SKM-1 (cell line): ENCODE data around the gene PROS1.
"Not testable (repeated sequence)": the region's sequence is repeated elsewhere in the genome, so short reads cannot be mapped to it uniquely, and the experiment has no call there.

Experiments used
- DNase-seq: peaks from one replicate; lab custom pipeline; 2025; ENCODE audit not compliant: unreplicated experiment; lab: John Stamatoyannopoulos, UW

PROS1 gene

GRCh38 chr3:93969997-93970396, 3.7 kb downstream of the PROS1 start:
- DNase-seq: no peak

- no peak for DNase-seq
Observed at GRCh38 chr3:93969443-93969842, 4.3 kb downstream of the PROS1 start.

- not testable (repeated sequence) for DNase-seq
Observed at GRCh38 chr3:93965106-93965505, 8.6 kb downstream of the PROS1 start.

- no peak for DNase-seq
Observed at GRCh38 chr3:93962798-93963197, 10.9 kb downstream of the PROS1 start.

DNA sequence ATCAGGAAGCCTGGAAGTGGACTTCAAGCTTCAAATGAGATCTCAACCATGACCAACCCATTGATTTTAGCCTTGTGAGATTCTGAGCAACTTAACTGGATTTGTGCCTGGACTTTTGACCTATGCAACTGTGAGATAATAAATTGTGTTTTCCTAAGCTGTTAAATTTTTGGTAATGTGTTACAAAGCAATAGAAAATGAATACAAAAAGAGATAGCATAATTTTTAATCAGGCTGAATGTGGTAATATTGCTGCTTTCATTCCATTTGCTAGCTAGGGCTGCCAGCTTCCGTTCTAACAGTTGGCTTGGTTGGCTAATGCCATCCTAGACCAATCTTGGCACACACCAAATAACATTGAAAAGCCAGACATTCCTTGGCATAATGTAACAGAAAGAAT, 12.2 kb downstream of the PROS1 start:
- DNase-seq: no peak

- DNase-seq: no peak
Observed at GRCh38 chr3:93961026-93961425, 12.7 kb downstream of the PROS1 start.

GRCh38 chr3:93949958-93950357, 23.7 kb downstream of the PROS1 start:
- not testable (repeated sequence) for DNase-seq

GRCh38 chr3:93937485-93937884, 36.2 kb downstream of the PROS1 start:
- DNase-seq: not testable (repeated sequence)

DNA sequence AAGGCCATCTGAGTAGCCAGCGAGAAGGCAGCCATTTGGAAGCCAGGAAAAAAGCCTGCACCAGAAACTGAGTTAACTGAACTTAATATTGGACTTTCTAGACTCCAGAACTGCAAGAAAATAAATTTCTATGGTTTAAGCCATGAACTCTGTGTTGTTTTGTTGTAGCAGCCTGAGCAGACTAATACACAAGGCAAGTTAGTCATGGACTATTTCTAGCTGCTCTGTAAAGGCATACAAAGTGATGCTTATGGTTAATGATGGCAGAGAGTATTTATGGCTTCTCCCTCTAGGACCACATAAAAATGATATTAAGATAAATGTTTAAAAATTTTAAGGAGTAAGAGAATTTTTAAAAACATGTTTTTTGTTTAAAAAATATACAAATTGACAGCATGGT, 37.1 kb downstream of the PROS1 start:
- no peak for DNase-seq

- DNase-seq: no peak
Observed at GRCh38 chr3:93934366-93935046, 39.2 kb downstream of the PROS1 start.

DNA sequence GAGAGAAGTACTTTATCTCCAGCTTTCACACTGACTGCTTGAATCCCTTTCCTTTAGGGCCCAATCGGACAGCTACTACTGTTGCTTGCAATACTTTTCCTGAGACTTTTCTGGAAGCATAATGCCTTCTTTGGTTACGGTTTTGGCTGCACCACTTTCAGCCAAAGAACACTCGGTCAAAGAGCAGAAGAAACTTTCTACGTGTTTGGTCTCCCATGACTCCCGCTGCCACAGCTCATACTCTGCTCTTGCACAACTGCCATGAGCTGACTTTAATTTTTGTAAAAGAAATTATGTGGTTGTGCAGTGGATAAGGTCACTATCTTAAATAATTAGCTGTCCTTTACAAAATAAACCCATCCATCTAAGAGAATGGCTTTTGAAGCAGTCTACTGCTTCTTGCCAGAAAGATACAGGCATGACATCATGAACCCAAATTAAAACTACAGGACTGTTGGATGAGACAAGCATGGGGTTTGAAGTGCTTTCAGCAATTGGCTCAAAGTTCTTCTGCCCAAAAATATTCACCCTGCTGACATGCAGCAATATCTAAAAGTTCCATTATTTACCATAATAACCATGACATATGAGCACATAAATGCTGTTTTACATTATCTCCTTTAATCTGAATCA, 42.0 kb downstream of the PROS1 start:
- no peak for DNase-seq

- DNase-seq: no peak
Observed at GRCh38 chr3:93930041-93930440, 43.7 kb downstream of the PROS1 start.

DNA sequence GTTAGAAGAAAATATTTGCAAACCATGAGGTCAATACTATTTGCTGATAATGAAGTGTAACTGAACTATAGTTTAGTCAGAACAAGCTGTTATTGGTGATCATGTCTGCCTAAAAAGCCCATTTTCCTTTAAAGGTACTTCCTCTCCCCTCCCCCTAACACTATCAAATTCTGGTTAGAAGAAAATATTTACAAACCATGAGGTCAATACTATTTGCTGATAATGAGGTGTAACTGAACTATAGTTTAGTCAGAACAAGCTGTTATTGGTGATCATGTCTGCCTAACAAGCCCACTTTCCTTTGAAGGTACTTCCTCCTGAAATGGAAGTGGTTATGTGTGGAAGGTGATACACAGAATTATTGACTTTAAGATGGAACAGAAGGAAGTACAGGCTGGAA, 46.9 kb downstream of the PROS1 start:
- DNase-seq: no peak

GRCh38 chr3:93924491-93924890, 49.2 kb downstream of the PROS1 start:
- DNase-seq: no peak

DNA sequence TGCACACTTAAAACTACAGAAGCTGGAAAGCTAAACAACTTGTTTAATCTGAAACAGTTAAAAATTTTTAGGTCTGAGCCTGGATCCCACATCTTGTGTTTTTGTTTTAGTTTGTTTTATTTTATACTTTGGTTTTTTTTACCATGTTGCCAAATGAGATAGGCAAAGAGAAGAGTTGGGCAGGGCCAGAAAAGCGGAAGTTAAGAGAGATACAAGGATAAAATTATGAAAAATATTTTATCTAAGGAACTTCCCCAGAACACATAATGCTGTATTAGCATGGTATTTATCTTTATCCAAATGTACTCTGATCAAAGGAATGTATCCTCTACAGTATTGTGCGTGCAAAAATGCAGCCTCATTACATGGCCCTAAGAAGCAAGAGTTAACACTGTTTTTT, 50.7 kb downstream of the PROS1 start:
- no peak for DNase-seq

DNA sequence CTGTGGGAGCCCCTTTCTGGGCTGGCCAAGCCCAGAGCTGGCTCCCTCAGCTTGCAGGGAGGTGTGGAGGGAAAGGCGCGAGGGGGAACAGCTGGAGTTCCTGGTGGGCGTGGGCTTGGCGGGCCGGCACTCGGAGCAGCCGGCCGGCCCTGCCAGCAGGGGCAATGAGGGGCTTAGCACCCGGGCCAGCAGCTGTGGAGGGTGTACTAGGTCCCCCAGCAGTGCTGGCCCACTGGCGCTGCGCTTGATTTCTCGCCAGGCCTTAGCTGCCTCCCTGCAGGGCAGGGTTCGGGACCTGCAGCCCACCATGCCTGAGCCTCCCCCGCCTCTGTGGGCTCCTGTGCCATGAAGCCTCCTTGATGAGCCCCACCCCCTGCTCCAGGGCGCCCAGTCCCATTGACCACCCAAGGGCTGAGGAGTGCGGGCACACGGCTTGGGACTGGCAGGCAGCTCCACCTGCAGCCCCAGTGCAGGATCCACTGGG, 56.1 kb downstream of the PROS1 start:
- not testable (repeated sequence) for DNase-seq

DNA sequence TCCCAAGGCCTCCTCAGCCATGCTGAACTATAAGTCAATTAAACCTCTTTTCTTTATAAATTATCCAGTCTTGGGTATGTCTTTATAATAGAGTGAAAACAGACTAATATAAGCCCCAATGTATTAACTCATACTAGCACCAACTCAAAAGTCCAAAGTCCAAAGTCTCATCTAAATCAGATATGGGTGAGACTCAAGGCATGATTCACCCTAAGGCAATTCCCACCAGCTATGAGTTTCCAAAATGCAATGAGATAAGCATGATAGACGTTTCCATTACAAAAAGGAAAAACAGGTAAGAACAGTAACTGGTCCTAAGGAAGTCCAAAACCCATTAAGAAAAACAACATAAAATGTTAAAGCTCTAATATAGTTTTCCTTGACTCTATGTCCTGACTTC, 60.1 kb downstream of the PROS1 start:
- not testable (repeated sequence) for DNase-seq

DNA sequence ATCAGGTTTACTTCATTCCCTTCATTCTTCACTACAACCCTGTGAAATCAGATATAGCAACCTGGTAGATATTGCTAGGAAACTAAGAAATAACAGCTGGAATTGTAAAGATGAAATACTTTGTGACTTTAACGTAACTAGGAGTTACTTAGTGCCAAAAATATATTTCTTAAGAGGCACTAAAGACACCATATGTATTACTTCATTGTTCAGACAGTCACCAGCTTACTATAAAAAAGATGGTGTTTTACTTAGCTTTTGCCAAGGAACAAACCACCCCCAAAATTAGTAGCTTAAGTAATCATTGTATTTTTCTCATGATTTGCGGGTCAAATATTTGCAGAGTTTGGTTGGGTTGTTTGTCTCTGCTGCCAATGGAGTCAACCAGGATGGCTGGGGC, 62.5 kb downstream of the PROS1 start:
- DNase-seq: no peak

DNA sequence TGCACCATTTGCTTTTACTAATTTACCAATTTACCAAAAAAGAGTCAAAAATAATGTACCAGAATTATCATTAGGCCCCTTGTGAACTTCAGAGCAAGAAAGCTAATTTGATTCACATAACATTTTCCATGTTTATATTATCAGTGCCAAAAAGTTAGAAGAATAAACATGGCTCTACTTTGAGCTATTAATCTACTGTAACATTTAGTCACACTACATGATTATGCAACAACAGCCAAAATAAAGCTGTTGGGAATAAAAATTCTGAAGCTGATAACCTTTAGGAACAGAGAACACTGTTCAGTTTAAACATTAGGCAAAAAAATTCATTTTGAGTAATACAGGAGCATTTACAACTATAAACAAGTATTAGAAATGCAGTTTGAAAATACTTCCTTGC, 63.6 kb downstream of the PROS1 start:
- DNase-seq: no peak

GRCh38 chr3:93907132-93907531, 66.6 kb downstream of the PROS1 start:
- DNase-seq: no peak

GRCh38 chr3:93906245-93906644, 67.5 kb downstream of the PROS1 start:
- no peak for DNase-seq

DNA sequence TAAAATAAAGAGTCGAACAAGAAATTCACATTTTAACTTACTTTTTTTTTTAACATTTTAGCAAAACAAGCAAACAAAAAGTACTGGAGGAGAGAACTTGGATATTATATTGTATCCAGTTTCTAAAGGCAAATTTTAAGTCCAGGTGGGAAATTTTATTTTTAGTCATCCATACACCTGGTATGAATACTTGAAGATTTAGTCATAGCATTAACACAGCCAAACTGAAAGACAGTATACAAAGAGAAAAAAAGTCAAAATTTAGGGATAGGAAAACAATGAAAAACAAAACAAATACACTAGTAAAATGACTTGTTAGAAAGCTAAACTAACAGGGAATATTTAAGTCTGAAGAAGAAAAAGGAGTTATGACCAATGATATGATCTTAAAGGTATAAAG, 69.1 kb downstream of the PROS1 start:
- DNase-seq: no peak
